DMS53 treated with DMSO at 0.1 percent for 48 hours (cell line): Measurements from ENCODE around the gene ATXN10.

Source experiments
- DNase-seq: peaks from one replicate; lab custom pipeline; 2025; ENCODE audit not compliant: unreplicated experiment; lab: John Stamatoyannopoulos, UW

ATXN10 gene

DNA sequence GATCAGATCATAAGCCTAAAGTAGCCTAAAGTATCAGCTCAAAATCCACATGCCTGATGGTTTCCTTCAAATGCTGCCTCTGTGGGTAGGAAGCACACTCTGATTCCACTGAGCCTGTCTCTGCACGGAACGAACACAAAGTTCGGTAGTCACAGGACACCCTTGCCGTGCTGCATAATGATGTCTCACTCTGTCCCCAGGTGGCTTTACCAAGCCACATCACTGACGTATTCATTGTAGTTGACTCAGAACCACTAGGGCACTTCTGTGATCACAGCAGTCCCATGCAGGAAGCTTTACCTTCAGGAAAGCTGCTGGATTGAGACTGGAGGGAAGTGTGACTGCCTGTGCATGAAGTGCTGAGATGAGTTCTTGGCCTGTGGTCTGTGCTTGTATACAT is 147.7 kb downstream of the ATXN10 start:
- no peak for DNase-seq

DNA sequence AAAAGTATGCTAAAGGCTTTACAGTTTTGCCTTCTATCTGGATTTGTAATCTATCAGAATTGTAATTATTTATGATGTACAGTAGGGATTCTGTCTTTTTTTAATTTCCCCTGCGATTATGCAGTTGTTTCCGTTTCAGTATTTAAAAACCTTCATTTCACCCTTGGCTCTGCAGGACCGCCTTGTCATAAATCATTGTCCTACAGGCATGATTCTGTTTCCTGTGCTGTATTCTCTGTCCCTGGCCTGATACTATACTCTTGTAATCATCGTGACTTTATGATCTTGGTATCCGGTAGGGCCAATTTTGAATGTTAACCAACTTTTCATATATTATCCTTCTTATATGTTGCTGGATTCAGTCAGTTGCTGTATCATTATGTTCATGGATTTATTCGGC is 151.7 kb downstream of the ATXN10 start:
- no peak for DNase-seq

DNA sequence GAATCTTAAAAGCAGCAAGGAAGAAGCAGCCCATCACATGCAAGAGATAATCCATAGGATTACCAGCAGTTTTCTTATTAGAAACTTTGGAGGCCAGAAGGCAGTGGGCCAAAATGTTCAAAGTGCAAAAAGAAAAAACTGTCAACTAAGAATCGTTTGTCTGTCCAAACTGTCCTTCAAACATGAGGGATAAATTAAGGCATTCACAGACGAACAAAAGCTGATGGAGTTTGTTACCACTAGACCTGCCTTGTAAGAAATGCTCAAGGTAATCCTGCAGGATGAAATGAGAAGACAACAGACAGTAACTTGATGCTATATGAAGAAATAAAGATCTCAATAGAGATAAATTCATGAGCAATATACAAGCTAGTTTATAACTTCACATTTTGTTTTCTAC is 154.9 kb downstream of the ATXN10 start:
- no peak for DNase-seq

GRCh38 chr22:45828841-45829240 is 157.2 kb downstream of the ATXN10 start:
- DNase-seq: no peak

GRCh38 chr22:45830531-45831245 is 159.1 kb downstream of the ATXN10 start:
- no peak for DNase-seq

DNA sequence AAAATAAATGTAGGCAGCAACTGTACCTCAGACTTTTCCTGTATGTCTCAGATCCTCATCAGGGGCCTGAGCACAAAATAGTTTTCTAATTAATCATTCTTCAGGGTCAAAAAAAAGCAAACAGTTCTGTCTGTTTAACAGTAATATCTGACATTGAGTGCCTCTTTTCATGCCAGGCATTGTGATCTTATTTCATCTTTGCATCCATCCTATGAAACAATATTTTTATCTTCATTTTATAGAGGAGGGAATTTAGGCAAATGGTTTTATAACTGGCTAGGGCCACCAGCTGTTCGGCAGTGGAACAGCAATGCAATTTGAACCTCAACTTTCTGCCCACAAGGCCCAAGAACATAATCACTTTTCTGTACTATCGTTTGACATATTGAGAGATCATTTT is 159.8 kb downstream of the ATXN10 start:
- no peak for DNase-seq

DNA sequence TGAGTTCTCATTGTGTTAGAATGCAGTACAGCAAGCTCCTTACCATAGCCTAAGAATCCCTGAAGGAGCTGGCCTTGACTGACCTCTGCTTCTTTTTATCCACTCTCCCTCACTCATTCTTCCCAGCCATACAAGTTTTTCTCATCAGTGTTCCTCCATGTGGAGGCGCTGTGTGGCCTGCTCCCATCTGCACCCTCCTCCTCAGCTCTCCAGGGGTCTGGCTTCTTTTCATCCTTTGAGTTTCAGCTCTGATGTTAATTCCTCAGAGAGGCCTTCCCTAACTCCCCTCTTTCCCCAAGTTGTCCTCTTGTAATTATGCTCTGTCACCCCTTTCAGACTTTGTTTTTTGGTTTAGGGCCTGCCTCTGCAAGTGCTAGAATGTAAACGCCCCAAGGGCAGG is 160.5 kb downstream of the ATXN10 start:
- no peak for DNase-seq

GRCh38 chr22:45832959-45833580 is 161.4 kb downstream of the ATXN10 start:
- DNase-seq: no peak

DNA sequence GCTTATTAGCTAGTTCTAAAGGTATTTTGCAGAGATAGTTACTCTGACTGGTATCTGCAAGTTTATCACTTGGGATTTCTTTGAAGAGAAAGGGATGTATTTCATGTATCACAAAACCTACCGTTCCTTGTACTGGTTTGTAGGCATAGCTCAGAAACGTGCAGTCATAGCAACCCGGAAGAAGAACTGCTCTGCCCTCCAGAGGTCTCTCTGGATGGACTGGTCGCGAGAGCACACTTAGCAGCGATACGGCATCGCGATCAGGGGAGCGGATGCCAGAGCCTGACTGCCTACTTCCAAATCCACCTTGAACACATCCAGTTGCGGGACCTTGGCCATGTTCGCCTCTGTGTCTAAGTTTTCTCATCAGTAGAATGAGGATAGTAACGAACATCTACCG is 162.0 kb downstream of the ATXN10 start:
- DNase-seq: no peak

GRCh38 chr22:45834241-45834640 is 162.6 kb downstream of the ATXN10 start:
- no peak for DNase-seq

GRCh38 chr22:45834795-45835194 is 163.2 kb downstream of the ATXN10 start:
- DNase-seq: no peak

GRCh38 chr22:45836418-45837169 is 165.0 kb downstream of the ATXN10 start:
- DNase-seq: no peak

- no peak for DNase-seq
Observed at GRCh38 chr22:45837508-45837907, 165.9 kb downstream of the ATXN10 start.

DNA sequence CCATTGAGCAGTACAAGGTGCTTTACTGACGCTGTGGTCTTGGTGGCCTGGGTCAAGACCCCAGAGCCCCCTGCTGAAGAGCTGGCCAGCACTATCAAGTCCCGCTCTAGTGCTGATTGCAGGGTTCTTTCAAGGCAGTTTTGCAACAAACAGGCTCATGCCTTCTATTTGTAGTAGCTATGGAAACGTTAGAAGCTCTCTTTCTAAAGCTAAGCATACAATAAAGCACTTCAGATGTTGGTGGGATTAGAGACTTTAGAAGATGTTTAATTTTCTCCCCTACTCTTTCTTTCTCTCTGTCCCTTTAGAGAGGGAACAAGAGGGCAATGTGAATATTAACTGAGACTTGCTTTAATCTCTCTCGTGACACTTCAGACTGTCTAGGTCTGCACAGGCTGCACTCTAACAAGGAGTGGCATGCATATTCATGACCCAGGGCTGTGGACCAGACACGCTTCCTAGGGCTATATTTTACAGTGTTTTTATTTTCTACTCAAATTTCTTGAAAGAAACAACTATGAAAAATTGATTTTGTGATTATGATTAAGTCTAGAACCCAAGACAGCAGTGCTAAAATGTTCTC is 166.8 kb downstream of the ATXN10 start:
- DNase-seq: no peak

- no peak for DNase-seq
Observed at GRCh38 chr22:45840483-45840882, 168.8 kb downstream of the ATXN10 start.

DNA sequence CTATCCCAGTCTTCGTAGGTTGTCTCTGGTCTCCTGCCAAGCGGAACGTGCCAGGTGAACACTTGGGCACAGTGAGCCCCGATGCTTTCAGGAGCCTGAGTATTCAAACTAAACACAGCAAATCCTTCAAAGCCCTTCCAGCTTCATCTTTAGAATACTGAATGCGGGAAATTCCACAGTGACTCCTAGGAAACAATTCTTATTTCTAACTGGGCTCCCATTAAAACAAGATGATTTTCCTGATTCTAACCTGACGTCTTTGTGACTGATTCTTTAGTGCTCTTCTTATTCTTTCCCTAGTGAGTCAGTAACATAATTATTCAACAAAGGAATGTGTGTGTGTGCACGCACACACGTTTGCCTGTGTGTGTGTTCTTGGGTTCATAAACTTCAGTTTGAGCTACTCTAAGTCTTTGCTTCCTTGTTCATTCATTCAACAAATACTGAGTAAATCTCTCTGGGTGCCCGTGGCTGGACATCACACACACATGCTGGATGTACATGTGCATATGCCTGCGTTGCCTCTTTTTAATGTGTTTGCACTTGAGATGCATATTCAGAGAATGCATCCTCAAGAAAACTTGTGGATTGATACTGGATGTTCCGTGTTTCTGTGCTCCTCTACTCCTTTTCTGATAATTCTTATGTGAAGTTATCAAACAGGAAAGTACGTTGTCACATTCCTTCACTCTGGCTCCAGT is 170.8 kb downstream of the ATXN10 start:
- DNase-seq: no peak

DNA sequence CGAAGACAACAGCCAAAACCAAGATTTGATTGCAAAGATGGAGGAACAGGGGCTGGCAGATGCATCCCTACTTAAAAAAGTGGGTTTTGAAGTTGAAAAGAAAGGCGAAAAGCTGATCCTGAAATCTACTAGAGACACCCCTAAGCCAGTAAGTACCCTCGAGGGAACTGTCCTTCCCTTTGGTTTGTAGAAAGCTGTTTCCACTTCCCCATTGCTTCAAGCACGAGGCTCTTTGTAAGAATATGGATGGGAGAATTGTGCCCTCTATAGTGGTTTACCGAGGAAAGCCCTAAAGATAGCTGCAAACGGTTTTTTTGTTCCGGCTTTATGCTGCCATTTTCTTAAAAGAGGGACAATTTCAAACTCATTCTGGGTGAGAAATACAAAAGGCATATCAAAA is 171.4 kb downstream of the ATXN10 start:
- no peak for DNase-seq

DNA sequence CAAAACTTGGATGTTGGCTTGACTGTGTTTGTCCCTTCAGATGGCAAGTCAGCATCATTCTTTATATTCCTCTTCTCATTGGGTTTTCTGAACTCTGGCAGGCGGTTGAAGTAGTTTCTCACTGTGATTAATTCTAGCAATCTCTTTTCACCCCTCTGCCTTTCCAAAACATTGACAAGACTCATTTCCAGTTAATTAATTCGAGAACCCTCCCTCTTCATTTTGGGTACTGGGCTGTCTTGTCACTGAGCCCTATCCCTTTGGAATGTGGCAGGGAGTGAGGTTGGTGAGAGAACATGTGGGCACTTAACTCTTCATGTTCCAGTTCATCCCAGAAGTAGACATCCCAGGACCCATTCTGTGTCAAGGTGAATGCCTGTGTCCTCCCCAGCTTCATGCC is 172.4 kb downstream of the ATXN10 start:
- DNase-seq: no peak

GRCh38 chr22:45845076-45845487 is 173.4 kb downstream of the ATXN10 start:
- DNase-seq: no peak

GRCh38 chr22:45846952-45847351 is 175.3 kb downstream of the ATXN10 start:
- DNase-seq: no peak

DNA sequence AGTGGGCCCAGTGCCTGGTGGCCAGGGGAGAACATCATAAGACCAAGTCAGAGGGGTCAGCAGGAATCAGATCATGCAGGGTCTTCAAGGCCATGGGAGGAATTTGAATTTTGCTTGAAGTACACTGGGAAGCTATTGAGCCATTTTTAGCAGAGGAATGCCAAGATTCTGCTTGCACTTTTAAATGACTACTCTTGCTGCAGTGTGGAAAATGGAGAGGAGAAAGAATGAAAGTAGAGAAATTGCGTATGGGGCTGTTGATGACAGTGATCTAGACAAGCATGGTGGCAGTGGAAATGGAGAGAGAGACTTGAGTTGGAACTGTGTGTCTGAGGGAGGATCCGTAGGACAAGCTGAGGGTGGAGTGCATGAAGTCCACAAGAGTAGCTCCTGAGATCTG is 177.3 kb downstream of the ATXN10 start:
- DNase-seq: no peak
